ENCODE data around the gene SPACA5B.

DNA sequence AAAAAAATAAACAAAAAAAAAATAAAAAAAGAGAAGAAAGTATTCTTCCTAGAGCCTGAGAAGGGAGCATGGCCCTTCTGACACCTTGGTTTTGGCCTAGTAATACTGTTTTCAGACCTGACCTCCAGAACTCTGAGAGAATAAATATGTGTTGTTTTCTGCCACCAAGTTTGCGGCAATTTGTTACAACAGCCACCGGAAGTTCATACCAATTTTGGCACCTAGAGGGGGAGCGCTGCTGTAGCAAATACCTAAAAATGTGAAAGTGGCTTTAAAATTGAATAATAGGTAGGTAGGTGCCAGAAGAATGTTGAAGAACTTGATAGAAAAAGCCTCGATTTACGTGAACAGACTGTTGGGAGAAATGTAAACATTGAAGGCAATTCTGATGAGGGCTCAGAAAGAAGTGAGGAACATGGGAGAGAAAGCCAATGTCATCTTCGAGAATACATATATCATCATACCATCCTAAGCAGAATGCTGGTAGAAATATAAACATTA lies 27.5 kb upstream of the SPACA5B start:
- TF ChIP-seq, protein P1, sequence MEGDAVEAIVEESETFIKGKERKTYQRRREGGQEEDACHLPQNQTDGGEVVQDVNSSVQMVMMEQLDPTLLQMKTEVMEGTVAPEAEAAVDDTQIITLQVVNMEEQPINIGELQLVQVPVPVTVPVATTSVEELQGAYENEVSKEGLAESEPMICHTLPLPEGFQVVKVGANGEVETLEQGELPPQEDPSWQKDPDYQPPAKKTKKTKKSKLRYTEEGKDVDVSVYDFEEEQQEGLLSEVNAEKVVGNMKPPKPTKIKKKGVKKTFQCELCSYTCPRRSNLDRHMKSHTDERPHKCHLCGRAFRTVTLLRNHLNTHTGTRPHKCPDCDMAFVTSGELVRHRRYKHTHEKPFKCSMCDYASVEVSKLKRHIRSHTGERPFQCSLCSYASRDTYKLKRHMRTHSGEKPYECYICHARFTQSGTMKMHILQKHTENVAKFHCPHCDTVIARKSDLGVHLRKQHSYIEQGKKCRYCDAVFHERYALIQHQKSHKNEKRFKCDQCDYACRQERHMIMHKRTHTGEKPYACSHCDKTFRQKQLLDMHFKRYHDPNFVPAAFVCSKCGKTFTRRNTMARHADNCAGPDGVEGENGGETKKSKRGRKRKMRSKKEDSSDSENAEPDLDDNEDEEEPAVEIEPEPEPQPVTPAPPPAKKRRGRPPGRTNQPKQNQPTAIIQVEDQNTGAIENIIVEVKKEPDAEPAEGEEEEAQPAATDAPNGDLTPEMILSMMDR (IDR thresholded peaks at IDR 0.05; ENCODE audit: low read depth, low read length, poor library complexity, severe bottlenecking), result no peak
- no peak for TF ChIP-seq EZH2phosphoT487 (IDR thresholded peaks at IDR 0.05; ENCODE audit: borderline replicate concordance, low read length)

All from DOHH2 (cell line).